Activated naive CD4-positive, alpha-beta T cell treated with anti-CD3 and anti-CD28 coated beads for 36 hours (primary cell): ENCODE data around the gene SH3GL1. TPM values are rescaled to one million over a fixed set of nuclear protein-coding genes. Genes with fewer than 3 reads are reported as not detected.

Experiments used
- CTCF ChIA-PET: fragments of 350-600 bp; sonication (Branson Sonifier 250); formaldehyde crosslinking; loops from one replicate; lab custom pipeline; 2021; ENCODE audit warnings: antibody characterized with exemption; lab: Charles Lee
- DNase-seq: peaks from one replicate; pipeline ENCODE4 v3.0.0-alpha.2; 2020
- H3K27ac Mint-ChIP-seq: one replicate; pipeline ENCODE4 v1.8.0; 2021; ENCODE audit warnings: mild to moderate bottlenecking, mixed read lengths
- H3K27me3 Mint-ChIP-seq: one replicate; pipeline ENCODE4 v1.8.0; 2021; ENCODE audit warnings: low read depth, mixed read lengths
- H3K36me3 Mint-ChIP-seq: one replicate; pipeline ENCODE4 v1.8.0; 2021; ENCODE audit warnings: low read depth, mixed read lengths
- H3K4me1 Mint-ChIP-seq: one replicate; pipeline ENCODE4 v1.8.0; 2021; ENCODE audit warnings: low read depth, mixed read lengths
- H3K4me3 Mint-ChIP-seq: one replicate; pipeline ENCODE4 v1.8.0; 2021; ENCODE audit warnings: mild to moderate bottlenecking, moderate library complexity, mixed read lengths
- H3K9me3 Mint-ChIP-seq: one replicate; pipeline ENCODE4 v1.8.0; 2021; ENCODE audit warnings: mixed read lengths
- intact Hi-C: fragments of 100-400 bp; cut with micrococcal nuclease; formaldehyde crosslinking; loops from one replicate; pipeline ENCODE4 v1.15.1; 2023
- total RNA-seq, 2 experiments: library from RNA; stranded (reverse); gene quantifications; one replicate each; pipeline ENCODE4 v1.2.3, GENCODE V29; 2021

Gene SH3GL1
- total RNA-seq, 2 experiments from 2014 or later: 31.7 to 32.1 TPM

DNA sequence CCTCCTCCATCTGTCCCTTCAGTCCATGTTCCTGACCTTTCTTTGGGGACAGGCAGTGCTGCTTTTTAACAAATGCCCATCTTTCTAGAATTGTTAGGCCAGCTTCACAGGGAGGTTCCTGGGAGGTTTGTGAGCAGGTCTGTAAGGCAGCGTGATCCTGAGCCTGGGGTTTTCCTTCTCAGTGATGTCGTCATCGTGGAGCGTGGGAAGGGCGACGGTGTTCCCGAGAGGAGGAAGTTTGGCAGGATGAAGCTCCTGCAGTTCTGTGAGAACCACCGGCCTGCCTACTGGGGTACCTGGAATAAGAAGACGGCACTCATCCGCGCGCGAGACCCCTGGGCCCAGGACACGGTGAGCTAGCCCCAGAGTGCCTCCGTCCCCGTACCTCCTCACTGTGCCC is 28.9 kb upstream of the SH3GL1 start:
- no peaks in the 10 kb centered on the region for H3K4me1 Mint-ChIP-seq
- CTCF ChIA-PET: no interaction called here

DNA sequence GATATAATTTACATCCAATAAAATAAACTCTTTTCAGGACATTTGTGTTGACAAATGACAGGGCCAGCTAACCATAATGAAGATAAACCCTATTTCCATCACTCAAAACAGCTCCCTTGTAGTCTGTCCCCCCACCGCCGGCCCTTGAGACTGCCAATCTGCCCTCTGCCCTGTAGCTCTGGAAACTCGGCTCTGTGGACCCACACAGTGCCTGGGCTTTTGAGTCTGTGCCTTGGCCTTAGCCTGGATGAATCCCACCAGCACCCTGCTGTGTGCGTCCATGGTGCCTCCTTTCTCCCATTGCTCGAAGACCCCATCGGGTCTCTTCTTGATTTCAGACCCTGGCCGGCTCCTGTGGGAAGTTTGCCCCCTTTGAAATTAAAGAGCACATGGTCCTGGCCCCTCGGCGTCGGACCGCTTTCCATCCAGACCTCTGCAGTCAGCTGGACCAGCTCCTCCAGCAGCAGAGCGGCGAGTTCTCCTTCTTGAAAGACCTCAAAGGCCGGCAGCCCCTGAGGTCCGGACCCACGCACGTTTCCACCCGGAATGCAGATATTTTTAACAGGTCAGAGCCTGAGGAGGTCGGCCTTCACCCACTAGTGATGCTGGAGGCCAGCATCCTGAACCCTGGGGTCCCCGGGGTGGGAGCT is 28.1 kb upstream of the SH3GL1 start:
- no peaks in the 10 kb centered on the region for H3K27me3 Mint-ChIP-seq
- peaks cover 2% of the 10 kb centered on the region for H3K4me1 Mint-ChIP-seq
- H3K9me3 Mint-ChIP-seq: no peaks in the 10 kb centered on the region
- peaks cover 58% of the 10 kb centered on the region for H3K36me3 Mint-ChIP-seq
- H3K27ac Mint-ChIP-seq: no peak overlapping the region
- intact Hi-C loops: no loop called here
- CTCF ChIA-PET: no interaction called here
- H3K4me3 Mint-ChIP-seq: no peak overlapping the region
- DNase-seq: no peak

More for the DNA sequence above, 28.9 kb upstream of the SH3GL1 start:
- intact Hi-C loops: no loop called here
- Mint-ChIP-seq H3K9me3 (no peaks in the 10 kb centered on the region), H3K4me3 (no peak overlapping the region), H3K27ac (no peak overlapping the region), H3K36me3 (peaks cover 56% of the 10 kb centered on the region), H3K27me3 (no peaks in the 10 kb centered on the region)
- no peak for DNase-seq

DNA sequence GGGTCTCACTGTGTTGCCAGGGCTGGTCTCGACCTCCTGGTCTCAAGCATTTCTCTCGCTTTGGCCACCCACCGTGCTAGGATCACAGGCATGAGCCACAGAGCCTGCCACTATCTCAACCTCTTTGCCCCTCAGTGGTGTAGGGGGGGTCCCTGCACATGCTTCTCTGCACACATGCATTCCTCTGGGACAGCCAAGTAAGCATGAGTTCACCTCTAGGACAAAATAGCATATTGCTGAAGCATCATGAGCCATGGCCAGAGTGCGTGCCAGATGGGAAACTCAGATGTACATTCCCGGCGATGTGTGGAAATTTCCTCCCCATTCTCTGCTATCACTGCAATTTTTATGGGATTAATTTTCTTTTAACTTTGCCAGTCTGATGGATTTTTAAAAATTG is 25.2 kb upstream of the SH3GL1 start:
- no peak overlapping the region for H3K27ac Mint-ChIP-seq
- no peaks in the 10 kb centered on the region for H3K9me3 Mint-ChIP-seq
- CTCF ChIA-PET: no interaction called here
- H3K27me3 Mint-ChIP-seq: no peaks in the 10 kb centered on the region
- no peak overlapping the region for H3K4me3 Mint-ChIP-seq
- H3K4me1 Mint-ChIP-seq: peaks cover 4% of the 10 kb centered on the region
- no peak for DNase-seq
- peaks cover 42% of the 10 kb centered on the region for H3K36me3 Mint-ChIP-seq
- intact Hi-C loops: no loop called here

DNA sequence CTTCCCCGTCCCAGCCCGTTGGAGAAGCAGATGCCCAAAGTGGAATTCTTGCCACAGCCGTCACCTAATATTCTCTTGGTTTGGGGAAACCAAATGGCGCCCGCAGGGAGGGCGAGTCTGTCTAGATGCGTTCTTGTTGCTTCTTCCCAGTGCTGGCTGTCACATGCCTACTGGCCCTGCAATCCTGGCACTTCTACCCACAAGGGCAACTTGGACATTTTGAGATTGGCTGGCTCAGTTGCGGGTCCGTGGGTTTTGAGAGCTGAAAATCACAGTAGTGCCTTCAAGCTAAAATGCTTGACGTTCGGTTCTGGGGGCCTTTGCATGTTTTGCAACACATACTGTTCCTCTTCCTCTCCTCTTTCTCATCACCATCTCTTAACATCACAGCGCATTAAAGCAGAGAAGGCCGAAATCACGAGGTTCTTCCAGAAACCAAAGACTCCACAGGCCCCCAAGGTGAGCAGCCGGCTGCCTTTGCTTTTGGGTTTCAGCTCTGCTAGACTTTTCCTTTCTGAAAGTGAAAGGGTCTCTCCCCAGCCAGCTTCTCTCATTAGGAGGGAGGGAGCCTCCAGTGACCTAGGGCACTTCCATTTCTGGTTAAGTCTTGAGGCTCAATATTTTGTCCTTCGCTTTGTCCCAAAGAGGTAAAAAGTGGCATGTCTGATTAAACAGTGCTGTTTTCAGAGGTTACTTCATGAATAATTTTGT is 23.2 kb upstream of the SH3GL1 start:
- Mint-ChIP-seq H3K4me3 (no peak overlapping the region), H3K27me3 (no peaks in the 10 kb centered on the region), H3K36me3 (peaks cover 29% of the 10 kb centered on the region), H3K9me3 (no peaks in the 10 kb centered on the region), H3K27ac (no peak overlapping the region), H3K4me1 (peaks cover 4% of the 10 kb centered on the region)
- CTCF ChIA-PET: interaction anchor here (2.0 kb wide), 1 partner anchor 10 kb away, joined by 4 read pairs; no protein-coding TSS in a partner anchor
- no peak for DNase-seq
- intact Hi-C loops: no loop called here

DNA sequence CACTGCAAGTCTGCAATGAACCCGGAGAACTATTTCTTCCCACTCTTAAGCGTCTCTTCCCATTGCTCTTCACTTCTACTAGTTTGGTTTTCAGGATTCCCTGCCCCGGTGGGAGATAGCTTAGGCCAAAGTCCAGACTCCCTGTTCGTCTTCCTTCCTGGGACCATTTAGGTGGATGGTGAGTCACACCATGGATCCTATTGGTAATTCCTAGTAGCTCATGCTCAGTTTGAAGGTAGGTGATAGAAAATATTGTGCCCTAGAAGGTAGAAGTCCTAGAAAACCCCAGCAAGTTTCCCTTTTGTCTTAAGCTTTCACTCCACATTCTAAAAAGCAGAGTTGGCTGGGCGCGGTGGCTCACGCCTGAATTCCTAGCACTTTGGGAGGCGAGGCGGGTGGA is 15.9 kb upstream of the SH3GL1 start:
- H3K9me3 Mint-ChIP-seq: no peaks in the 10 kb centered on the region
- intact Hi-C loops: no loop called here
- no peak overlapping the region for H3K27ac Mint-ChIP-seq
- no peak for DNase-seq
- H3K27me3 Mint-ChIP-seq: no peaks in the 10 kb centered on the region
- H3K36me3 Mint-ChIP-seq: peaks cover 32% of the 10 kb centered on the region
- CTCF ChIA-PET: interaction anchor here (0.6 to 1.1 kb wide), 5 partner anchors 23 to 315 kb away, joined by 3 to 4 read pairs (median 3); no protein-coding TSS in a partner anchor
- peaks cover 2% of the 10 kb centered on the region for H3K4me1 Mint-ChIP-seq
- H3K4me3 Mint-ChIP-seq: no peak overlapping the region

DNA sequence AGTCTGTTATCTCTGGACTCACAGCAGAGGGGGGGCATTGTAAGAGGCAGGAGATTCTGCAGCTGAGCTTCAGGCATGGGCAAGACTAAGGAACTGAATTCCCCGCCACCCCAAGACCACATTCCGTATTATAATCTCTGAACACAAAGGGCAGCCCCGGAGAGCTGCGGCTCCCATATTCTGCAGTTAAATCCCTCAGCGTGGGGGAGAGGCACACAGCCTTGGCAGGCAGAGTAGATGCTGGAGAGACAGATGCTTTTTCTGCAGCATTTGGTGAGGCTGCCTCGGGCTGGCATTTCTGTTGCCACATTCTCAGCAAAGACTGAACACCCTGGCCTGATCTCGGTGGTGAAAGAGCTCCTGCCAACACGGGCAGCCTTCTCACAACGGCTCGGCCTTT is 15.0 kb upstream of the SH3GL1 start:
- H3K9me3 Mint-ChIP-seq: no peaks in the 10 kb centered on the region

DNA sequence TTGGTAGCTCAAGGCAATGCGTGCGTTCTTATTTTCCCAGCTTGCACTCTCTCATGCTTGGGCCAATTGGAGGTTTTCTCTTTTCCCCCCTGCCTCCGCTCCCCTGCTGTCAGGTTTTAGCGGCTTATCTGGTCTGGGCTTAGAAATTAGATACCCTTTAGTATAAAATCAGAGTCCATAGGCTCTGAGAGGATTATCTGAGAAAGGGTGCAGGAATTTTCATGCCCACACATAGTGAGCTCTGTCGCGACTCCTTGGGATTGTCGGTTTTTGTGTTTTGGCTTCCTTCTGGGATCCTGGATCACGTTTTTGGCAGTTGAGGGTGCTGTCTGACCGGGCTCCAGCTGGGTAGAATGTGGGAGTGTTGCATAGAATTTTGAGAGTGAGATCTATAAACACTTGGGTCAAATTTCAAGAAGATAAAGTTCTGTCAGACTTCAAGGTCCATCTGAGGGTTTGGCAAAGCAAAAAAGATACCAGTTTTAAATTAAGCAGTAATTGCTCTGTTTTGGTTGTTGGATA is 14.5 kb upstream of the SH3GL1 start:
- Mint-ChIP-seq H3K4me1 (peaks cover 2% of the 10 kb centered on the region), H3K27ac (no peak overlapping the region), H3K9me3 (no peaks in the 10 kb centered on the region), H3K36me3 (peaks cover 33% of the 10 kb centered on the region), H3K27me3 (no peaks in the 10 kb centered on the region), H3K4me3 (no peak overlapping the region)
- no peak for DNase-seq
- CTCF ChIA-PET: no interaction called here
- intact Hi-C loops: no loop called here

More for the DNA sequence above, 15.0 kb upstream of the SH3GL1 start:
- H3K27ac Mint-ChIP-seq: no peak overlapping the region
- H3K4me1 Mint-ChIP-seq: peaks cover 2% of the 10 kb centered on the region
- peaks cover 32% of the 10 kb centered on the region for H3K36me3 Mint-ChIP-seq
- intact Hi-C loops: no loop called here
- H3K27me3 Mint-ChIP-seq: no peaks in the 10 kb centered on the region
- H3K4me3 Mint-ChIP-seq: no peak overlapping the region
- CTCF ChIA-PET: interaction anchor here (0.6 kb wide), 1 partner anchor 316 kb away, joined by 3 read pairs; no protein-coding TSS in a partner anchor
- no peak for DNase-seq

DNA sequence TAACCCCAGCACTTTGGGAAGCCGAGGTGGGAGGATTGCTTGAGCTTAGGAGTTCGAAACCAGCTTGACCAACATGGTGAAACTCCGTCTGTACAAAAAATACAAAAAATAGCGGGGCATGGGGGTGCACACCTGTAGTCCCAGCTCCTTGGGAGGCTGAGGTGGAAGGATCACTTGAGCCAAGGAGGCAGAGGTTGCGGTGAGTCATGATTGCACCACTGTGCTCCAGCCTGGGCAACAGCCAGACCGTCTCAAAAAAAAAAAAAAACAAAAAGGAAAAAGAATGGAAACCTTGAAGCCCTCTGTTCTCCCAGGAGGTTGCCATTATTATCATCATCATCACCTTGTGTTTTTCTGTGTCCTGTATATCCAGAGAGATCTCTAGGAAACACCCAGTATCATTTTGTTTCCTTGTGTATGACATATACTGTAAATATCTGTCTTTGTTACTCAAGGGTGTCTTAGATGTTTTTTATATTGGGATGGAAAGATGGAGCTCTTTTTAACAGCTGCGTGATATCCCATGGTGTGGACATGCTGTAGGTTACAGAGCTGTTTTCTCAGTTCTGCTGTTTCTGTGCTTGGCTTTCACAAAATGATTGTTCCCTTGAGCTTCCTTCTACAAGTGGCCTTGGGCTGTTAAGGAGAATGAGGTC is 13.9 kb upstream of the SH3GL1 start:
- DNase-seq: no peak
- H3K27ac Mint-ChIP-seq: no peak overlapping the region
- H3K4me1 Mint-ChIP-seq: peaks cover 2% of the 10 kb centered on the region
- intact Hi-C loops: no loop called here
- H3K36me3 Mint-ChIP-seq: peaks cover 36% of the 10 kb centered on the region
- no peak overlapping the region for H3K4me3 Mint-ChIP-seq
- H3K9me3 Mint-ChIP-seq: no peaks in the 10 kb centered on the region
- H3K27me3 Mint-ChIP-seq: no peaks in the 10 kb centered on the region
- CTCF ChIA-PET: interaction anchor here (0.6 to 1.0 kb wide), 2 partner anchors 9 to 409 kb away, joined by 3 to 4 read pairs; no protein-coding TSS in a partner anchor

DNA sequence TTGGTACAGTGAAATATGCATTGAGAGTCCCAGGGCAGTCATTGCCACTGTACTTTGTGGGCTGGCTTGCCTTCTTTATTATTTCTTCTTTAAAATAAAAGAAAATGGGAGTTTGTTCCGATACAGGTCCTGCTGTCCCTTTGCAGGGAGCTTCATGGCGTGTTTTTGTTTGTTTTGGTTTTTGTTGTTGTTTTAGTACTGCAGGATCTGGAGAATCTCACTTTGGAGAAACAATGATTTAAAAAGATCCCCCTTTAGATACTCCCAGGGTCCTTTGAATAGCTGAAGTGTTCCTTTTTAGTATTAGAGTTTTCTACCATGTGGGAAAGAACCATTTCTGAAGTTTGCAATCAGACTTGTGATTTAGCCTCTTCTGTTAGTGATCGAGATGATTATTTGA is 13.2 kb upstream of the SH3GL1 start:
- CTCF ChIA-PET: interaction anchor here (0.6 to 1.0 kb wide), 5 partner anchors 9 to 498 kb away, joined by 3 to 5 read pairs (median 4); no protein-coding TSS in a partner anchor
- Mint-ChIP-seq H3K27me3 (no peaks in the 10 kb centered on the region), H3K27ac (no peak overlapping the region), H3K9me3 (no peaks in the 10 kb centered on the region), H3K4me3 (no peak overlapping the region), H3K4me1 (peaks cover 2% of the 10 kb centered on the region), H3K36me3 (peaks cover 41% of the 10 kb centered on the region)
- intact Hi-C loops: no loop called here
- DNase-seq: no peak

DNA sequence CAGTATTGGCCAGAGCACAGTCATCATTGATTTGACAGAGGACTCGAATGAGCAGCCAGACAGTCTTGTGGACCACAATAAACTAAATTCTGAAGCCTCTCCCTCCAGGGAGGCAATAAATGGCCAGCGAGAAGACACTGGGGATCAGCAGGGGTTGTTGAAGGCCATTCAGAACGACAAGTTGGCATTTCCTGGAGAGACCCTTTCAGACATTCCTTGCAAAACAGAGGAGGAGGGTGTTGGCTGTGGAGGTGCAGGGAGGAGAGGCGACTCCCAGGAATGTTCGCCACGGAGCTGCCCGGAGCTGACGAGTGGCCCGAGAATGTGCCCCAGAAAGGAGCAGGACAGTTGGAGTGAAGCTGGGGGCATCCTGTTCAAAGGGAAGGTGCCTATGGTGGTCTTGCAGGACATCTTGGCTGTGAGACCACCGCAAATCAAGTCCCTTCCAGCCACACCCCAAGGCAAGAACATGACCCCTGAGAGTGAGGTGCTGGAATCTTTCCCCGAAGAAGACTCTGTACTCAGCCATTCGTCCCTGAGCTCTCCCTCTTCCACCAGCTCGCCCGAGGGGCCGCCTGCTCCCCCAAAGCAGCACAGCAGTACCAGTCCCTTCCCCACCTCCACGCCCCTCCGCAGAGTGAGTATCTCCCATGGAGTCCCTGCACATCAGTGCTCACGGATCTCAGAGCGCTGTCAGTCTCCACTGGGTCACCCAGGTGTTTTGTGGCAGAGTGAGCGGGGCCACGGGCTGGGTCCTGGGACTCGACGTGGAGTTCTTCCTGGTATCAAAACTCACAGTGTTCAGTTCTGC is 9.0 kb upstream of the SH3GL1 start:
- no peaks in the 10 kb centered on the region for H3K27me3 Mint-ChIP-seq
- H3K9me3 Mint-ChIP-seq: no peaks in the 10 kb centered on the region
- no peak for DNase-seq
- H3K4me3 Mint-ChIP-seq: no peak overlapping the region
- CTCF ChIA-PET: no interaction called here
- peaks cover 48% of the 10 kb centered on the region for H3K36me3 Mint-ChIP-seq
- H3K4me1 Mint-ChIP-seq: peaks cover 15% of the 10 kb centered on the region
- intact Hi-C loops: no loop called here
- no peak overlapping the region for H3K27ac Mint-ChIP-seq

DNA sequence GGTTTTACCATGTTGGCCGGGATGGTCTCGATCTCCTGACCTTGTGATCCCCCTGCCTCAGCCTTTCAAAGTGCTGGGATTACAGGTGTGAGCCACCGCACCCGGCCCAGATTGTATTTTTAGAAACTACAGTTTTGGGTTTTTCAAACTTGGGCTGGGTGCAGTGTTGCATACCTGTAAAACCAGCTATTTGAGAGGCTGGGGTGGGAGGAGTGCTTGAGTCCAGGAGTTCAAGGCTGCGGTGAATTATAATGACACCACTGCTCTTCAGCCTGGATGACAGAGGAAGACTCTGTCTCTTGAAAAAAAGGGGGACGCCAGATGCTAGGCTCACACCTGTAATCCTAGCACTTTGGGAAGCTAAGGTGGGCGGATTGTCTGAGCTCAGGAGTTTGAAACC is 6.3 kb upstream of the SH3GL1 start:
- intact Hi-C loops: no loop called here
- Mint-ChIP-seq H3K9me3 (no peaks in the 10 kb centered on the region), H3K4me1 (peaks cover 29% of the 10 kb centered on the region), H3K27ac (no peak overlapping the region), H3K27me3 (no peaks in the 10 kb centered on the region), H3K4me3 (no peak overlapping the region), H3K36me3 (peaks cover 43% of the 10 kb centered on the region)
- no peak for DNase-seq
- CTCF ChIA-PET: interaction anchor here (0.6 to 1.1 kb wide), 2 partner anchors 142 to 148 kb away, joined by 3 to 5 read pairs; no protein-coding TSS in a partner anchor
